Liver (tissue), 9 donors: ENCODE results near the gene PHF2. TPM values are rescaled to one million over a fixed set of nuclear protein-coding genes. Genes with fewer than 3 reads are reported as not detected.

ENCODE experiments used
- DNase-seq: peaks from one replicate; pipeline ENCODE4 v3.0.0-alpha.2; 2017; ENCODE audit warnings: low spot score
- H3K27ac ChIP-seq, 2 donors: one replicate each; pipeline ENCODE4 v1.7.0; 2013; ENCODE audit warnings: inconsistent platforms in 2 of 2, low read length in 2 of 2, control low read depth in 1 of 2, low read depth in 1 of 2, mild to moderate bottlenecking in 1 of 2
- H3K27me3 ChIP-seq, 4 donors: one replicate each; pipeline versions ENCODE4 v1.6.1 to v1.7.0; 2013; ENCODE audit warnings: low read length in 3 of 4, inconsistent platforms in 1 of 4, mild to moderate bottlenecking in 1 of 4, moderate library complexity in 1 of 4; ENCODE audit not compliant: control insufficient read depth in 4 of 4, insufficient read depth in 4 of 4
- H3K36me3 ChIP-seq, 4 donors: one replicate each; pipeline versions ENCODE4 v1.6.1 to v1.7.0; 2013; ENCODE audit warnings: low read length in 3 of 4, mild to moderate bottlenecking in 3 of 4, low read depth in 1 of 4, moderate library complexity in 1 of 4; ENCODE audit not compliant: control insufficient read depth in 4 of 4, insufficient read depth in 3 of 4
- H3K4me1 ChIP-seq, 4 donors: one replicate each; pipeline versions ENCODE4 v1.6.1 to v1.7.0; 2013; ENCODE audit warnings: low read length in 3 of 4, mild to moderate bottlenecking in 3 of 4, moderate library complexity in 1 of 4; ENCODE audit not compliant: control insufficient read depth in 4 of 4, insufficient read depth in 4 of 4
- H3K4me3 ChIP-seq, 3 donors: one replicate each; pipeline versions ENCODE4 v1.6.1 to v1.7.0; 2013; ENCODE audit warnings: low read length in 3 of 3, control low read depth in 1 of 3, low read depth in 1 of 3, mild to moderate bottlenecking in 1 of 3
- H3K9ac ChIP-seq, 2 donors: one replicate each; pipeline ENCODE4 v1.7.0; 2013; ENCODE audit warnings: low read length in 2 of 2, mild to moderate bottlenecking in 2 of 2, moderate library complexity in 2 of 2, control low read depth in 1 of 2, low read depth in 1 of 2
- H3K9me3 ChIP-seq, 4 donors: one replicate each; pipeline versions ENCODE4 v1.6.1 to v1.7.0; 2013; ENCODE audit warnings: low read length in 3 of 4; ENCODE audit not compliant: control insufficient read depth in 4 of 4
- CTCF ChIP-seq: fragments of 150-350 bp; IDR thresholded peaks from 2 replicates; pipeline ENCODE4 v1.5.1; 2017; ENCODE audit warnings: improper control_type of control experiment, low read depth, low read length; ENCODE audit not compliant: missing input control
- EGR1 ChIP-seq, 2 donors: IDR thresholded peaks; 2 replicates each; pipeline ENCODE4 v1.6.1; 2016 to 2018; ENCODE audit warnings: antibody characterized with exemption in 2 of 2, low read depth in 2 of 2
- FOXA2 ChIP-seq: IDR thresholded peaks from 2 replicates; pipeline ENCODE4 v1.6.1; 2016; ENCODE audit warnings: antibody characterized with exemption
- GABPA ChIP-seq, 2 donors: IDR thresholded peaks in 1 of 2; conservative IDR thresholded peaks in 1 of 2; 2 replicates each; pipeline ENCODE4 v1.6.1; 2016; ENCODE audit warnings: antibody characterized with exemption in 2 of 2, mild to moderate bottlenecking in 1 of 2, moderate library complexity in 1 of 2
- JUND ChIP-seq, 2 donors: IDR thresholded peaks; 2 replicates each; pipeline ENCODE4 v1.6.1; 2016; ENCODE audit warnings: antibody characterized with exemption in 2 of 2
- NR2F2 ChIP-seq: IDR thresholded peaks from 2 replicates; pipeline ENCODE4 v1.6.1; 2016; ENCODE audit warnings: antibody characterized with exemption
- RXRA ChIP-seq, 2 donors: IDR thresholded peaks; 2 replicates each; pipeline ENCODE4 v1.6.1; 2017 to 2018; ENCODE audit warnings: antibody characterized with exemption in 2 of 2, mild to moderate bottlenecking in 1 of 2
- SP1 ChIP-seq: IDR thresholded peaks from 2 replicates; pipeline ENCODE4 v1.6.1; 2018; ENCODE audit warnings: antibody characterized with exemption, mild to moderate bottlenecking
- ZBTB33 ChIP-seq: IDR thresholded peaks from 2 replicates; pipeline ENCODE4 v1.6.1; 2016; ENCODE audit warnings: antibody characterized with exemption
- WGBS: extraction: QIAGEN DNeasy Blood & Tissue Kit; methylation state at CpG from one replicate; pipeline ENCODE4 v1.1.7; 2013; 5-methylcytosine and 5-hydroxymethylcytosine counted together
- polyA plus RNA-seq, 2 donors: library from polyadenylated mRNA; stranded (reverse) in 1 of 2; unstranded in 1 of 2; fragments of 200-250 nt in 1 of 2; fragments of >200 nt in 1 of 2; fragmentation: Nextera tagmentation in 1 of 2; extraction: Ambion mirVana in 1 of 2; gene quantifications; one replicate each; pipeline versions ENCODE4 v1.2.1 to v1.2.3, GENCODE V29; 2013 to 2015
- total RNA-seq, 2 donors: library from RNA; depleted of rRNA; stranded (reverse); fragments of >200 nt; gene quantifications; one replicate each; pipeline ENCODE4 v1.2.3, GENCODE V29; 2014
- donor health status: healthy.
- donor health status: healthy.
- donor health status: healthy.
- donor health status: healthy.
- donor health status: healthy.

The PHF2 gene
- total and polyA plus RNA-seq, 4 donors: 2.3 to 8.6 (median 6.7) TPM

GRCh38 chr9:93580654-93581380, 4.4 kb downstream of the PHF2 start:
- TF ChIP-seq JUND (IDR thresholded peaks at IDR 0.05) (no peak), RXRA (IDR thresholded peaks at IDR 0.05) (no peak), CTCF (no peak), SP1 (no peak)
- H3K4me3 ChIP-seq: no peak overlapping the region
- 66% methylated on average over 10 of the region's 10 CpGs for WGBS
- H3K9me3 ChIP-seq: no peaks in the 10 kb centered on the region
- no peak for DNase-seq
- no peak overlapping the region for H3K27ac ChIP-seq
- no peaks in the 10 kb centered on the region for H3K27me3 ChIP-seq
- H3K9ac ChIP-seq: peak overlapping the region in 1 of 2 donors; percentile 8
- no peaks in the 10 kb centered on the region for H3K36me3 ChIP-seq
- H3K4me1 ChIP-seq: peaks cover 11 to 47% (median 35%) of the 10 kb centered on the region in 4 donors

GRCh38 chr9:93582115-93582514, 5.7 kb downstream of the PHF2 start:
- Histone ChIP-seq H3K27ac (peak overlapping the region in 1 of 2 donors; percentile 48), H3K9ac (no peak overlapping the region)

GRCh38 chr9:93582550-93582949, 6.2 kb downstream of the PHF2 start:
- Histone ChIP-seq H3K9me3 (no peaks in the 10 kb centered on the region), H3K36me3 (no peaks in the 10 kb centered on the region), H3K4me1 (peaks cover 11 to 43% (median 35%) of the 10 kb centered on the region in 4 donors), H3K27ac (peak overlapping the region in 1 of 2 donors; percentile 7), H3K27me3 (no peaks in the 10 kb centered on the region), H3K9ac (no peak overlapping the region), H3K4me3 (no peak overlapping the region)
- TF ChIP-seq EGR1 (IDR thresholded peaks at IDR 0.05; ENCODE audit: low read depth in 2 of 2): no peak
- TF ChIP-seq NR2F2: no peak
- no peak for TF ChIP-seq ZBTB33
- no peak for DNase-seq
- WGBS: 77% methylated on average over 3 of the region's 3 CpGs

More at GRCh38 chr9:93582115-93582514, 5.7 kb downstream of the PHF2 start:
- Histone ChIP-seq H3K36me3 (no peaks in the 10 kb centered on the region), H3K4me1 (peaks cover 11 to 46% (median 35%) of the 10 kb centered on the region in 4 donors), H3K4me3 (no peak overlapping the region), H3K9me3 (no peaks in the 10 kb centered on the region), H3K27me3 (no peaks in the 10 kb centered on the region)
- TF ChIP-seq JUND (IDR thresholded peaks at IDR 0.05): no peak
- TF ChIP-seq GABPA (IDR thresholded peaks at IDR 0.05 in 1 of 2, conservative IDR thresholded peaks at IDR 0.05 in 1 of 2): no peak
- no peak for TF ChIP-seq EGR1 (IDR thresholded peaks at IDR 0.05; ENCODE audit: low read depth in 2 of 2)
- TF ChIP-seq CTCF: no peak
- peak; percentile 14 for TF ChIP-seq SP1
- no peak for TF ChIP-seq FOXA2
- WGBS: 29% methylated on average over 5 of the region's 5 CpGs
- peak; percentile 38 for DNase-seq
